GM18499 (cell line): ENCODE measurements around the gene PCGF6.
"Not testable (repeated sequence)": the region's sequence is repeated elsewhere in the genome, so short reads cannot be mapped to it uniquely, and the experiment has no call there.

ENCODE experiments used
- ATAC-seq: cut with Tn5 transposase; IDR thresholded peaks from one replicate; pipeline ENCODE4 v1.9.1; 2021; ENCODE audit warnings: moderate number of reproducible peaks; ENCODE audit not compliant: insufficient read depth, unreplicated experiment

PCGF6 gene

DNA sequence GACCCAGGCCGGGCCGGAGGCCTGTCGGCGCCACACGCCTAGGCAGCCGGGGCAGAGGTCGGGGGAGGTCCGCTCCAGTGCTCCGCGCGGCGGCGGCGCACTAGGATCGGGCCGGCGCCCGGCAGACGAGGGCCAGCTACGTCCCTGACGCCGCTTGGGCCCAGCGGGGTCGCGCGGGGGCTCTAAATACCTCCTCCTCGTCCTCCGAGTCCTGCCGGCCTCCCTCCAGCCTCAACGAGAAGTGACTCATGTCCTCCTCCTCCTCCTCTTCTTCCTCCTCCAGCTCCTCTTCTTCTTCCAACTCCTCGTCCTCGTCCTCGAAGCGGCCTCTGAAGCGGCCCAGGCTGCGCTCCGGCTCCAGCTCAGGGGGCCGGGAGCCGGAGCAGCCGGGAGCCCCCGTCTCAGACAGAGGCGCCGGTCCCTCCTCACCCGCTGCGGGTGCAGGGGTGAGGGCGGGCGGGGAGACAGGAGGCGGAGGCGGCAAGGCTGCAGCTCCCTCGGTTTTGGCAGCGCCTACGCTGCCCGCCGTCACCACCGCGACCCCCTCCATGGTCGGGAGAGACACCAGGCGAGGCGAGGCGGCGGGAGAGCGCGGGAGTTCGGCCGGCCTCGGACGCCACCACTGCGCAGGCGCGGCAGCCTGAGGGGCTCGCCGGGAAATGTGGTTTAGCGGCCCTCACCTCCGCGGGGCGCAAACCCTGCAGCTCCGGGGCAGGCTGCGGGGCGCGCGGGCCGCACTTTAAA lies at the start of gene PCGF6:
TSS of gene PCGF6 (minus strand) at position 624 of the 744 bp plus-strand sequence. CDS start at position 550, 74 bp downstream.
- no peak for ATAC-seq

DNA sequence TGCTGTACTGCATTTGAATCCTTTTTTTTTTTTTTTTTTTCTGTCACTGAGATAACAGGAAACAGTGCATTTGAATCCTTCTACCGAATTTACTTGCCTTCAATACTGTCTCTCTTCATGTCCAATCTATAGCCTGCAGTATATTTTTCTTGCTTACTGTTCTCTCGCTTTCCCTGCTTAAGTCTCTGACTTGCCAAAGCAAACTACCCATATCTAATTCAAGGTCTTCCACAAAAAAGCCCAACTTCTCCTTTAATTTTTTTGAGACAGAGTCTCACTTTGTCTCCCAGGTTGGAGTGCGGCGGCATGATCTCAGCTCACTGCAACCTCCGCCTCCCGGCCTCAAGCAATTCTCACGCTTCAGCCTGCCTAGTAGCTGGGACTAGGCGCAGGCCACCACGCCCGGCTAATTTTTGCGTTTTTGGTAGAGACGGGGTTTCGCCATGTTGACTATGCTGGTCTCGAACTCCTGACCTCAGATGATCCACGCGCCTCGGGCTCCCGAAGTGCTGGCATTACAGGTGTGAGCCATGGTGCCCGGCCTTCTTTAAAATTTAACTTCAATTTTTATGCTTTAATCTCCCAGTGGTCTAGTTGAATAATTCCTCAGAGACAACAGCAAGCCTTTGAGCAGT lies 46.4 kb upstream of the PCGF6 start:
- ATAC-seq: no peak

DNA sequence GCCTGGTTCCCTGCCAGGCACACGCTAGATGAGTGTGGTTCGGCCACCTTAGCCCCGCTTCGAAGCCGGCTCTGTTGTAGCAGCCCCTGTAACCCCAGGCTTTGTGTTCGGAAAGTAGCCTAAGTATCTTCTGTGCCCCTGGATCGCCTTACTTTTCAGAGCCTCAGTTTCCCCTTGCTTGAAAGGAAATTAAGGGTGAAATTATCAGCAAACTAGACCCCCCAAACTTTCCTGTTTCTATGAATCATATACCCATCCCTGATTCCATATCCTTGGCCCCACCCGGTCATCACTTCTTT lies 45.8 kb upstream of the PCGF6 start:
- no peak for ATAC-seq

DNA sequence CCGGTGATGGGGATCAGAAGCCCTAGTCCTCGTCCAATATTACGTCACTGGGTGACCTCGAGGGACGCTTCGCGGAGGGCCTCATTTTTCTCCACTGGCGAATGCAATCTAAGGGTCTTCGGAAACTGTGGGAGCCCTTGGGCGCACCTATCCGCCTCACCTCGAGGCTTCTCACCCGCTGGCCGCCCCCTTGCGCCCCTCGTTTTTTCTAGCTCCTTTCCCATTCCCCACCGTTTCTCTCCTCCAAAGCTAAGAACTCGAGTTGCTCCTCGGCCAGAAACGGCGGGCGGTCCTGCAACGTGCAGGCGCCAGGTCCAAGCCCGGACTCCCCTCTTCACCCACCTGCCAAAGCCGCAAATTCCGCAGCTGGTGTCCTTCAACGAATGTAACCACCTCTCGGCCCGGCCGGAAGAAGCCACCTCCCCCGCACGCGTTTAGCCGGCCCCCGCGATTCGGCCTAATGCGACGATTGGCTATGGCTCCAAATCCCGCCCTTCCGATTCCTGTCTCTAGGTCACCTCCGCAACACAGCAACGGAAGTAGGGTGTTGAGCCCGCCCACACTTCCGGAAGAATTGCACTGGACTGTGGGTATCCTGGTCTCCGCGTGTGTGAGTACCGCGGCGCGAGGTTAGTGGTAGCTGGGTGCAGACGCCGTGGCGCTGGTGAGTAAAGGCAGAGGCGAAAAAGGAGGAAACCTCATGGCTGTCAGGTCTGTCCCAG lies 45.3 kb upstream of the PCGF6 start, which contains the start of the genes ATP5MK and PDCD11:
TSS of gene ATP5MK (minus strand) at position 409 of the 722 bp plus-strand sequence. CDS start 4,018 bp downstream, outside the sequence.
TSS of gene PDCD11 (plus strand) at position 560 of the 722 bp plus-strand sequence. CDS start 1,801 bp downstream, outside the sequence.
- peak; percentile 89 for ATAC-seq

GRCh38 chr10:103395754-103396066 lies 44.8 kb upstream of the PCGF6 start:
- no peak for ATAC-seq

DNA sequence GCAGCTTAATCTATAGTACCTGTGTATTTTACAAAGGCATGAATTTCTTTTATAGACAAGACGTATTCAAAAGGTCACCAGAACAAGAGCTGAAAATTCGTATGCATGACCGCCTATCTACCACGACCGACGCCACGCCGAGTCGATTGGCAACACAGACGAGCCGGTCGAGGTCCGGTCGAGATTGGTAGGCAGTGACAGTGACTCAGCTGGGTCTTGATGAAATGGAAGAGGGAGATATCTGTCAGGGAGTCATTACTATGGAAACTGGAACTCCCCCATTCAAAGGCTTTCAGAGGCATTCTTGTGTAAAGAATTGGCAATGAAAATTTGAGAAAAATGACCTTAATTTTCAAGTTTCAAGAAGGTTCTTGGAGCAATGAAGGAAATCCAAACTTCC lies 43.2 kb upstream of the PCGF6 start:
- no peak for ATAC-seq

DNA sequence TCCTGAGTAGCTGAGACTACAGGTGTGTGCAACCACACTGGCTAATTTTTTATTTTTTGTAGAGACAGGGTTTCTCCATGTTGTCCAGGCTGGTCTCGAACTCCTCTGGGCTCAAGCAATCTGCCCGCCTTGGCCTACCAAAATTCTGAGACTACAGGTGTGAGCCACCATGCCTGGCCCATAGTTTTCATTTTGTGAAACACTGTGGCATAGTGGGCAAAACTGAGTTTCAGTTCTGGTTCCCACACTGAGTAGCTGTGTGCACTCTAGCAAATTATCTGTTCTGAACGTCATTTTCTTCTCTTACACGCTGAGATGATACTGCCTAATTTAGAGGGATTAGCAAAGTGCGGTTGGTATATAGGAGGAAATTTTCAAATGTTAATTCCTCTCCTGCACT lies 31.8 kb upstream of the PCGF6 start:
- peak; percentile 49 for ATAC-seq

GRCh38 chr10:103374263-103374662 lies 23.3 kb upstream of the PCGF6 start:
- no peak for ATAC-seq

- no peak for ATAC-seq
Observed at GRCh38 chr10:103373544-103373943, 22.6 kb upstream of the PCGF6 start.

GRCh38 chr10:103367782-103368518 lies 17.0 kb upstream of the PCGF6 start, which contains the start of gene TAF5:
Gene TAF5 (plus strand): TSS chr10:103367976. CDS start chr10:103367990, 14 bp downstream.
- peak; percentile 45 for ATAC-seq

DNA sequence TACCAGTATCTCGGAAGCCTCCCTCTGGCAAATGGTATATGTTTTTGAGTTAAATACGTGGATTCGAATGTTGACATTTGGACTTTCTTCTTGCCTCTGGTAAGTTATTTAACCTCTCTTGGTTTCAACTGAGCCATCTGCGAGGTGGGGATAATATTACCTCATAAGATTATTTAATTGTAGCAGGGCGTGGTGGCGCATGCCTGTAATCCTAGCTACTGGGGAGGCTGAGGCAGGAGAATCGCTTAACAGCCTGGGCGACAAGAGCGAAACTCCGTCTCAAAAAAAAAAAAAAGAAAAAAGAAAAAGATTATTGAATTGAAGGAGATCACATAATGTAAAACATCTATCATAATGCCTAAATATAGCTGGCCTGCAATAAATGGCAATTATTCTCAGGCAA lies 16.4 kb upstream of the PCGF6 start:
- ATAC-seq: no peak

GRCh38 chr10:103360791-103361190 lies 9.9 kb upstream of the PCGF6 start:
- ATAC-seq: not testable (repeated sequence)

DNA sequence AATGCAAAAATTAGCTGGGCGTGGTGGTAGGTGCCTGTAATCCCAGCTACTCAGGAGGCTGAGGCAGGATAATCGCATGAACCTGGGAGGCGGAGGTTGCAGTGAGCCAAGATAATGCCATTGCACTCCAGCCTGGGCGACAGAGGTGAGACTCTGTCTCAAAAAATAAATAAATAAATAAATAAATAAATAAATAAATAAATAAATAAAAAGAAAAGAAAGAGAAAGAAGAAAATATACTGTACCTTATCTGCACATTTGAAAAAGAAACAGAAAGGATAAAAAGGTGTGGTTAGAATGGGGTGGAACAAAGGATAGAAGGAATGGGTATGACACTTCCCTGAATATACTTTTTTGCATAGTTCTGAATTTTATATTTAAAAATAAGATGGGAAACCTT lies 8.6 kb upstream of the PCGF6 start:
- not testable (repeated sequence) for ATAC-seq

- ATAC-seq: no peak
Observed at GRCh38 chr10:103355906-103356599, 5.1 kb upstream of the PCGF6 start.

DNA sequence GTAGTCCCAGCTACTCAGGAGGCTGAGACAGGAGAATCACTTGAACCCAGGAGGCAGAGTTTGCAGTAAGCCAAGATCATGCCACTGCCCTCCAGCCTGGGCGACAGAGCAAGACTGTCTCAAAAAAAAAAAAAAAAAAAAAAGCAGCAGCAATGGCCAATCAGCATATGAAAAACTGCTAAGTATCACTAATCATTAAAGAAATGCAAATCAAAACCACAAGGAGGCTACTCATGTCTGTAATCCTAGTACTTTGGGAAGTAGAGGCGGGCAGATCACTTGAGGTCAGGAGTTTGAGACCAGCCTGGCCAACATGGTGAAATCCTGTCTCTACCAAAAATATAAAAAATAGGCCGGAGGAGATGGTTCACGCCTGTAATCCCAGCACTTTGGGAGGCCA lies 3.6 kb upstream of the PCGF6 start:
- ATAC-seq: not testable (repeated sequence)

- no peak for ATAC-seq
Observed at GRCh38 chr10:103353281-103353680, 2.3 kb upstream of the PCGF6 start.

GRCh38 chr10:103350175-103350516 lies 794 bp downstream of the PCGF6 start:
- ATAC-seq: no peak

DNA sequence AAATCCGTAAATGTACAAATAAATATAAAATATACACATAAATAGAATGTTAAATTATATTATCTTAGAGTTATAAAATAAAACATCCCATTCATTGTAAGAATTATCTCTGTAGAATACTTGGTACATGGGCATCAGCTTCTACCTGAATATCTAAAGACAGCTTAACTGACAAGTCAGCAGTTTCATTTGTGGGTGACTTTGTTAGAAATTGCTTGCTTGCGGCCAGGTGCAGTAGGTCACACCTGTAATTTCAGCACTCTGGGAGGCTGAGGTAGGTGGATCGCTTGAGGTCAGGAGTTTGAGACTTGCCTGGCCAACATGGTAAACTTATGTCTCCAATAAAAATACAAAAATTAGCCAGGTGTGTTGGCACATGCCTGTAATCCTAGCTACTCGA lies 14.6 kb downstream of the PCGF6 start:
- no peak for ATAC-seq

GRCh38 chr10:103334567-103334966 lies 16.4 kb downstream of the PCGF6 start:
- ATAC-seq: no peak

- ATAC-seq: no peak
Observed at GRCh38 chr10:103333934-103334520, 16.9 kb downstream of the PCGF6 start.
